Stimulated activated CD4-positive, alpha-beta T cell treated with anti-CD3 and anti-CD28 coated beads, Interleukin-2, amount 100 ng/mL, for 24 hours (primary cell): Measurements from ENCODE around the gene COL6A6.
A peak's percentile ranks its signal among the peaks of the same experiment; 100 is the strongest.
"Not testable (repeated sequence)": the region's sequence is repeated elsewhere in the genome, so short reads cannot be mapped to it uniquely, and the experiment has no call there.

ENCODE experiments used
- DNase-seq, 2 donors: peaks; one replicate each; pipeline ENCODE4 v3.0.0-alpha.2; 2020

The COL6A6 gene

GRCh38 chr3:130533247-130533646 lies 16.3 kb downstream of the COL6A6 start:
- DNase-seq: no peak

GRCh38 chr3:130537673-130538304 lies 20.8 kb downstream of the COL6A6 start:
- no peak for DNase-seq

- peak; percentile 21 to 50 for DNase-seq
These were observed 22.0 kb downstream of the COL6A6 start for GRCh38 chr3:130539005-130539404.

- DNase-seq: no peak
These were observed 26.3 kb downstream of the COL6A6 start for GRCh38 chr3:130543322-130543721.

- DNase-seq: no peak
These were observed 30.1 kb downstream of the COL6A6 start for GRCh38 chr3:130546920-130547679.

GRCh38 chr3:130547680-130548065 lies 30.7 kb downstream of the COL6A6 start:
- not testable (repeated sequence) for DNase-seq

GRCh38 chr3:130548356-130548755 lies 31.4 kb downstream of the COL6A6 start:
- DNase-seq: no peak

GRCh38 chr3:130557336-130558035 lies 40.5 kb downstream of the COL6A6 start:
- DNase-seq: no peak

- no peak for DNase-seq
These were observed 41.4 kb downstream of the COL6A6 start for GRCh38 chr3:130558366-130558765.

GRCh38 chr3:130565224-130565623 lies 48.2 kb downstream of the COL6A6 start:
- no peak for DNase-seq
